GM21723 (cell line): ENCODE measurements around the gene ASIP.
"Not testable (repeated sequence)": the region's sequence is repeated elsewhere in the genome, so short reads cannot be mapped to it uniquely, and the experiment has no call there.

Source experiments
- ATAC-seq: cut with Tn5 transposase; IDR thresholded peaks from one replicate; pipeline ENCODE4 v1.9.1; 2021; ENCODE audit warnings: mild to moderate bottlenecking, moderate library complexity; ENCODE audit not compliant: unreplicated experiment

The ASIP gene, protein sequence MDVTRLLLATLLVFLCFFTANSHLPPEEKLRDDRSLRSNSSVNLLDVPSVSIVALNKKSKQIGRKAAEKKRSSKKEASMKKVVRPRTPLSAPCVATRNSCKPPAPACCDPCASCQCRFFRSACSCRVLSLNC

DNA sequence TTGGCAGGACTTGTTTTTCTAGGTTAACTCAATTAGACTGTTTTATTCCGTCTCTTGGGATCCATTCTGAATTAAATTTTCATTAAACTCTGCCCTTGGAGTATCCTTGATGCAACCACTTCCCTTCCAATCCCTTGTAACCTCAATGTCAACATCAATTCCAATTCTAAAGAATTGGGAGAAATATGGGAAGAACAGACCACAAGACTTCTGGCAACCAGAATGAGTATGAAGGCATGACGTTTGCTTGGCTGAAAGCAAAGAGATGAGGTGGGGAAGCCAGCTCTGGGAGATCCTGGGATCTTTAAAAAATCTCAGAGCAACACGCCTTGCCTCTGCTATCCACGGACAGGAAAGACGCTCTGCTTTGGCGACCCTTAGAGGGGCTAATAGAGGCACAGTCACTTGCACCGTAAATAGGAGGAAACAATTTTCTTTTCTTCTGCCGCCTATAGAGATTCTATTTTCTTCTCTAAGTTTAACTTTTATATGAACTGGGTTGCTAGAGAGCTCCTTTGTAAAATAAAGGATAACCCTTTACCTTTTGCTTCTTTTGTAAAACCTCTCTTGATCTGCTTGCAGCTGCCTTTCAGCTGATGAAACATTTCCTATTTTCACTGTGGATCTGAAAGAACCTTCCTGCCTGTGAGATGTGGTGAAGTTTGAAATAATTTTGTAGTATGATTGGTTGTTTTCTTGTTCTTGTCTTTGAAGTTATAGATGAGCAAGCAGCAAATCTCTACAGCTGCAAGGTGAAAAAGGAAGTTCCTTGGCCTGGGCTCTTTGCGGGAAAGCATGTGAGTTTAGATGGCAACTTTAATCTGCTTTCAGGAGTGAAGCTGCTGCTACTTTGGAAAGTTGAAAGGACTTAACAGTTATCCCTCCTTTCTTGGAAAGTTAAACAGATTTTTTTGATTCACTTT lies at the start of gene ASIP:
ASIP (plus strand) TSS at position 731 of the 923 bp plus-strand sequence. CDS start 18,952 bp downstream, outside the sequence.
- no peak for ATAC-seq

DNA sequence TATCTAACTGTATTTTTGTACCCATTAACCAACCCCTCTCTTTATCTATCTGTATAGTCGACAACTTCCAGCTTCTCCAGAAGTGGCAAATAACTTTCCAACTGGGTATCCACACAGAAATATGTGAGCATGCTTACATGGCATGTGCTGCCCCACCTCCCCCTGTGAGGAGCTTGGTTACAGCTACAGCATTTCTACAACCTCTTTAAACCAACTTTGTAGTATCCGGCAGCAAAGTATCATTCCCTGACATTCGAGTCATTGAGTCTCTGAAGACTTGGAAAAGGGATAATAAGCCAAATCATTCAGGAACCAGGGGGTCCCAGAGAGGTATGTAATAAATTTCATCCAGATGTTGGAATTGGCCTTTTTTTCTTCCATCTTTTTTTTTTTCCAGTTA lies 48.2 kb upstream of the ASIP start:
- no peak for ATAC-seq

DNA sequence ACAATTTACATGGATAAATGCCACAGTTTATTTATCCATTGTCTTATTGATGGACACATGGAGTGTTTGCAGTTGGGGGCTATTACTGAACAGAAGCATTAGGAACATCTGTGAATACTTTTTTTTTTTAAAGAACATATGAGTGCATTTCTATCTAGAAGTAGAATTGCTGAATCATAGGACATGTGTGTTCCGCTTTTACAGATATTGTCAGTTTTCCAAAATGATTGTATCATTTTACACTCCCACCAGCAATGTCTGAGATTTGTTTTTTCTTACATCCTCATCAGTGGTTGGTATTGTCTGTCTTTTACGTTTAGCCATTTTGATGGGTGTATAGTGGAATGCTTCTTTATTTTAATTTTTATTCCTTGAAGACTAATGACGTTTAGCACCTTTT lies 42.0 kb upstream of the ASIP start:
- no peak for ATAC-seq

DNA sequence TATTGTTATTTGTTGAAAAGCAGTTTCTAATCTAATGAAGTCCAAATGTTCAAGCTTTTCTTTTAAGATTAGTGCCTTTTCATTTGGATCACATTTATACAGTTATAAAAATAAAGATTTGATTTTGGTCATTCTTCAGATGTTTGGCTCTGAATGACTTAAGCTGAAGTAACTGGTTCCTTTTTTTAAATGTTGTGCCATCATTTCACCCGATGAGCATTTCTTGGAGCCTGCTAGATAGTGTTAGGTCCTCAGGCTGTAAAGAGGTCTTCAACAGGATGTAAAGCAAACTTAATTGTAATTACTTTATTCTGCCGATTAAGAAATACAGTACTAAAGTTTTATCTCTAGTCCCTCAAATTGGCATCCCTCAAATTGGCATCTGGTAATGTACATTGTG lies 41.2 kb upstream of the ASIP start:
- no peak for ATAC-seq

DNA sequence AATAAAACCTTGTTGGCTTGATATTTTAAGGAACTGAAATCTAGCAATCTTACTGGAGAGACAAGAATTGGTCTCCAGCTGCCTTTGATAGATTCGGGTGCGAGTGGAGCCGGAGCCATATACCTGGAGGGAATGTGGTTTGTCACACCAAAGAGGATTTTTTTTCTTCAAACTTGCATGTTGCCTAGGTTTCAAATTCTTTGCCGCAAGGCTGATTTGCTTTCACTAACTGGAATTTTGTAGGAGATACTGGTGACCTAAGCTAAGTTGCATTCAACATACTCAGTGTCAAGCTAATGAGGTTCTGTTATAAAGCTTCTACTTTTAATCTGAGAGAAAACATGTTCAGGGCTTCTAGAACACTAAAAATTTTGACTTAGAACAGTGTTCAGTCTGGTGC lies 39.7 kb upstream of the ASIP start:
- no peak for ATAC-seq

DNA sequence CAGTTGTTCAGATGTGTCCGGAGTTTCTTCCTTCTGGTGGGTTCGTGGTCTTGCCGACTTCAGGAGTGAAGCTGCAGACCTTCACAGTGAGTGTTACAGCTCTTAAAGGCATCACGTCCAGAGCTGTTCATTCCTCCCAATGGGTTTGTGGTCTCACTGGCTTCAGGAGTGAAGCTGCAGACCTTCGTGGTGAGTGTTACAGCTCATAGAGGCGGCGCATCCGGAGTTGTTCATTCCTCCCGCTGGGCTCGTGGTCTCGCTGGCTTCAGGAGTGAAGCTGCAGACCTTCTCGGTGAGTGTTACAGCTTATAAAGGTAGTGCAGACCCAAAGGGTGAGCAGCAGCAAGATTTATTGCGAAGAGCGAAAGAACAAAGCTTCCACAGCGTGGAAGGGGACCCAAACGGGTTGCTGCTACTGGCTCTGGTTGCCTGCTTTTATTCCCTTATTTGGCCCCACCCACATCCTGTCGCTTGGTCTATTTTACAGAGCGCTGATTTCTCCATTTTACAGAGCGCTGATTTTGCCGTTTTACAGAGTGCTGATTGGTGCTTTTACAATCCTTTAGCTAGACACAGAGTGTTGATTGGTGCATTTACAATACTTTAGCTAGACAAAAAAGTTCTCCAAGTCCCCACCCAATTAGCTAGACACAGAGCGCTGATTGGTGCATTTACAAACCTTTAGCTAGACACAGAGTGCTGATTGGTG lies 35.9 kb upstream of the ASIP start:
- ATAC-seq, result not testable (repeated sequence)

DNA sequence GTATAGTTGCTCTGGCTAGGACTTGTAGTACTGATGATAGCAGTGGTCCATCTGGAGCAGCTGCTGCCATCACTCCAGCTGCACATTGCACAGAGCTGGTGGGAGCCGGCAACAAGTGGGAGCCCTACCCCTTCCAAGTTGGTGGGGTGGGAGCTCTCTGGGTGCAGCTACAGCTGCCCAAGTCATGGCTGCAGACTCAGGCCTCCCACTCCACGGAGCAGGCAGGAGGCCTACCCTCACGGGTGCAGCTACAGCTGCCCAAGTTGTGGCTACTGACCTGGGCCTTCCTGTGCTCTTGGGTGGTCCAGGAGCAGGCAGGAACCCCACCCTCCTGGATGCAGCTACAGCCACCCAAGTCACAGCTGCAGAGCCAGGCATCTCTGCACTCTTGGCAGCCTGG lies 32.1 kb upstream of the ASIP start:
- no peak for ATAC-seq

DNA sequence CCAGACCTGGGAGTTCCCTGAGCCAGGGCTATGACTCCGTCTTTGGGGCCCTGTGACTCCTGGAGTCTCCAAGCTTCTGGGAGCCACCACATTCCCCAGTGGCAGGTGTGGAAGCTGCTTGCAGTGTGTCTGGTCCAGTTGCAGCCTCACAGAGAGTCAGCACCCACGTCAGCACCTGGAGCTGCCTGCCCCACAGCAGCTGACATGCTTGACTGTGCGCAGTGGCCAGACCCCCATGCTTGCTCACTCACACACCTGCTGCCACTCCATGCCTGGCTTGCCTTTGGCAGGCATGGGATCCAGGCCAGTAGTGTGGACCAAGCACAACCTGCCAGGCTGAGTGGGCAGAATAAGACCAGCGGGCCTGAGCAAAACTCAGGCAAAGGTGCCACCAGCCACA lies 31.0 kb upstream of the ASIP start:
- ATAC-seq, result no peak

DNA sequence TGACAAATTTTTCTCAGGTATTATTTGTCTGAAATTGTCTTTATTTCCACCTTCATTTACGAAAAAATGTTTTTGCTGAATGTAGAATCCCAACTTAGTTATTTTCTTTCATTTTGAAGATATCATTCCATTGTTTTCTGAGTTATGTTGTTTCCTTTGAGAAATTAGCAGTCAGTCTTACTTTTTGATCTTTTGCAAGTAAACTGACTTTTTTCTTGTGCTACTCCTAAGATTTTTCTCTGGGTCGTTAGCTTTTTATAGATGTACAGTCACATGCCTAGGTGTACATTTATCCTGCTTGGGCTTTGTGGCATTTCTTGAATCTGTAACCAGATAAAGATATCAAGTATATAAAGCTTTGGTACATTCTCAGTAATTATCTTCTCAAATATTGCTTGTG lies 29.6 kb upstream of the ASIP start:
- ATAC-seq, result no peak

DNA sequence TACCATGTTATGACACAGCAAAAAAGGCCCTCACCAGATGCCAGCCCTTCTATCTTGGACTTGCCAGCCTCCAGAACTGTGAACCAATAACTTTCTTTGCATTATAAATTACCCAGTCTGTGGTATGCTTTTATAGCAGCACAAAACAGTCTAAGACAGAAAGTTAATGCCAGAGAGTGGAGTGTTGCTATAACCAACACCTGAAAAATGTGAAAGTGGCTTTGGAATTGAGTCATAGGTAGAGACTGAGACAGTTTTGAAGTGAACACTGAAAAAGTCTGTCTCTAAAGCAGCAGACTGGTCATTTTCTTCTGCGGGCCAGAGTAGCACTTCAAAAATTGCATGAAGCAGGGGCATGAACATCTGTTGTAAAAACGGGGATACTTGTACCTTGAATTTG lies 28.0 kb upstream of the ASIP start:
- ATAC-seq, result no peak

DNA sequence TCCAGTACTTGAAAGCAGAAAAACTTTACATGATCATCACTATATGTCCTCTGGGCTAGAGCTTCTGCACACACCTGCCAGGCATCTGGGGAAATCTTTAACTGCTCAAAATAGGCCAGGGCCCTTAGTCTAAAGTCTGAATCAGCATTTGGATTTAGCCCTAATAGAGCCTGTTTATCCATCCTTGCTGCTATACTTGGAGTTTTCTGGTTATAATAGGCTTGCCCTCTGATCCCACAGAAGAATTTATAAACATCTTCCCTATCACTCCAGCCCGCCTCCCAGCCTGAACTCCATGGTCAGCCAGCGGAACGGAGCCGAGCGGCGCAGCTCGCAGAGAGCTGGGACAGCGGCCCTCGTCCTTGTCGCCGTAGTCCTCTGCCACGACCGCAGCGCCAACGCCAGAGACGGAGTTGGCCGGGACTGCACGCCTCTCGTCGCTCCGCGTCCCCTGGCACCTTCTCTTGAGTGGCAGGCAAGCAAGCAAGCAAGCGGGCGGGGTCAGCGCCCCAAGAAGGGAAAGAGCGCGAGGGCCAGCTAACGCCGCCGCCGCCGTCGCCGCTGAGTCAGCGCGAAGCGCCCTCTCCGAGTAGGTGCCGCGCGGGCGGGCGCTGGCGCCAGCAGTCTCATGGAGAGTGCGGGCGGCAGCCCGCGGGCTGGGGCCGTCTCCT lies 25.4 kb upstream of the ASIP start:
- no peak for ATAC-seq

DNA sequence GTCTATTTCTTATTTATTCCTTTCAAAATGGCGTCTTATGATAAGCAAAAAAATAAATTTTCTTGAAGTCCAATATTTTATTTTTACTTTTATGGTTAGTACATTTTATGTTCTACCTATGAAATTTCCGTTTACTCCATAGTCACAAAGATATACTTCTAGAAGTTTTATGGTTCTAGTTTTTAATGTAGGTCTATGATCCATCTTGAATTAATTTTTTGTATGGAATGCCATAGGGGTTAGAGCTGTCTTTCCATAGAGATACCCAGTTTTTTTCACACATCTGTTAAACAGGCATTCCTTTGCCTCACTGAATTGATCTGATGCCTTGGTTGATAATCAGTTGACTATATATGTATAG lies 24.9 kb upstream of the ASIP start:
- ATAC-seq, result no peak

DNA sequence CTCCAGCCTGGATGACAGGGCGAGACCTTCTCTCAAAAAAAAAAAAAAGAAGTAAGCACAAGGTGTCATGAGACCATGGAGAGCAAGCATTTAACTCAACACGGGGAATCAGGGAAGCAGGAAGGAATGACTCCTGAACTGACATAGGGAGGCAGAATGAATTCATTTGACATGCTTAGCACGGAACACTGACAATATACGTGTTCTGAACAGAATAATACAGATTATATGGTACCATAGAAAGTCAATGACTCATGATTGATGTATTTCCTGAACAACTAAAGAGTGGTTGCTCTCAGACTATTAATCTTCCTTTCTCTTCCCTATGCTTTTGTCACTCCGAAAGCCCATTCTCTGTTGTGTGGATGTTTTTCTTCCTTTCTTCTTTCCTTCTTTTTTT lies 20.7 kb upstream of the ASIP start:
- no peak for ATAC-seq

DNA sequence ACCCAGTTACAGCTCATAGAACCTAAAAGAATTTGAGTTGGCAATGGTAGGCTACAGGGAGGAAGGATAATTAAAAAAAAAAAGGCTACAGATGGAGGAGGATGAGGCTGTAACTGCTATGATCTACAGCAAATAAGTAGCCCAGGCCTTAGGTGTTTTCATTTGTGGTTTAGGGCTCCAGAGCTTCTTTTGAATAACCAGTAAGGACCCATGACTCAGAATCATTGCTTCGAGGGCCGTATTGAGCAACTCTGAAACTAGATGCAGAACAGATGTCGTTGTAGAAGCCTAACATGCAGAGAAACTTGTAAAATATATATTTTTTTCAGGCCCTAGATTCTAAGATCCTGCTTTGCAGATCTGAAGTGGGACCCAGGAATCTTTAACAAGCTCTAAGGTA lies 19.0 kb upstream of the ASIP start:
- ATAC-seq, result no peak

DNA sequence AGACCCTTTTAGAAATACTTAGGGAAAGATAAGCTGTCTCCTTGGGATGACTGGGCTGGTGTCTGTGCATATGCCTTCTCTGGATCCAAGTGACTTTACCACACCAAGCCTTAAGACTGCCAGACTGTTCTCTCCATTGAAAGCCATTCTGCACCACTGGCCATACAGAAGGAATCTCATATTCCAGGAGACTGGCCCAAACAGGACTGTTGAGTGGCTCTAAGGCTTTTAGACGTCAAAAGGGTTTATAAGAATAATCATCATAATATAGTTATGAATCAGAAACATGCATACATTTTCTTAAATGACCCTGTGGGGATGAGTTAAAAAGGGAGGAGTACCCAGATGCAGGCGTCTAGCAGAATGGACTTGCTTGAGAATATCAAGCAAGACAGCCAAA lies 17.0 kb upstream of the ASIP start:
- not testable (repeated sequence) for ATAC-seq

DNA sequence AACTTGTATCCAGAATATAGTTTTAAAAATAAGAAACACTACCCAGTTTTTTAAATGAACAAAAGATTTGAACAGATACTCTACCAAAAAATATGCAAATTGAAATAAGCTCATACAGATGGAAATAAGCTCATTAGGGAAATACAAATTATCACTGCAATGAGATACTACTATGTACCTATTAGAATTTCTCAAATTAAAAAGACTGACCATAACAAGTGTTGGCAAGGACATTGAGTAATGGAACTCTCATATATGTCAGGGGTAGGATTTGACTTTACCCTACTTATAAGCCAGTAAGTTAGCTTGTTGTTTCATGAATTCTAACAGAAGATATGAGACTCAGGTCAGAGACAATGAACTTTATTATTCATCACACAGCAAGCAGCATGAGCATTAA lies 9.6 kb upstream of the ASIP start:
- ATAC-seq, result no peak

DNA sequence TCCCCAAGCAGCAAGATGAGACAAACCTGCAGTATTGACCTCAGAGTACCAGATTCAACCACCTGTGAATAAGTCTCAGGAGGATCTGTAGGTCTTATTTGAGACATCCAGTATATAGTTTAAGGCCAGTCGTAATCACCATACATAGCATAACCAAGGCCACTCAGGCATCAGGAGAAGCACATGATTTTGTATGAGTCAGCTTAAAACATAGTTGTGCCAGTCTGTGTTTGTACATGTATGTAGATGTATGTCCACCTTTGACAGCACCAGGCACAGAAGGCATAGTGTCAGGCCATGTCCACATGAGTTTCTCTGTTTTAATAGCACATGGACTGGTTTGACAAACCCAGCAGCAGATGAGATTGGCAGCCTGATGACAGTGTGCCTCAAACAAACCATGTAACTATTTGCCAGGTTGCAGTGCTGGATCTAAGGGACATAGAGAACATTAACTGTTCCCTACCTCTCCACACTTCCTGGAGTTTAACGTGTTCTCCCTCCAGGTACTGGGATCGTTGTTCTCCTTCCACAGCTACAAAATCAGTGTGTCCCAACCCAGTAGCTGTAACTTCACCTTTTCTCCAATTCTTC lies 8.6 kb upstream of the ASIP start:
- no peak for ATAC-seq

DNA sequence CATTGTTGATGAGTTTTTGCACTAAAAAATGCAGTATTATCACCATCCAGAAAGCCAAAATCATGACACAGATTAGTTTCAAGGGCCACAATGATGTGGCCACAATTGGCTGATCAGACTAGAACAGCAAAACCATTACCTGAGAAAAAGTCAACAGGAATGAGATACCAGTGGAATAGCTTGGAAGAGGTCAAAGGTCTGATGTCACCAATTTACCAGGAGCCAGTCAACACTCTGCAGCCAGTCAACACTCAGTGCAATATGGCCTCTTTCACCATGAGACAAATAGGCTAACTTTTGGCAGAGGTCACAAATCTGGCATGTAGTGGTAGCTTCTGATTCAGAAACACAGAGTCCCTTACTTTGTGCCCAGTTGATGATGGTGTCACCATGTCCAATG lies 7.5 kb upstream of the ASIP start:
- no peak for ATAC-seq

DNA sequence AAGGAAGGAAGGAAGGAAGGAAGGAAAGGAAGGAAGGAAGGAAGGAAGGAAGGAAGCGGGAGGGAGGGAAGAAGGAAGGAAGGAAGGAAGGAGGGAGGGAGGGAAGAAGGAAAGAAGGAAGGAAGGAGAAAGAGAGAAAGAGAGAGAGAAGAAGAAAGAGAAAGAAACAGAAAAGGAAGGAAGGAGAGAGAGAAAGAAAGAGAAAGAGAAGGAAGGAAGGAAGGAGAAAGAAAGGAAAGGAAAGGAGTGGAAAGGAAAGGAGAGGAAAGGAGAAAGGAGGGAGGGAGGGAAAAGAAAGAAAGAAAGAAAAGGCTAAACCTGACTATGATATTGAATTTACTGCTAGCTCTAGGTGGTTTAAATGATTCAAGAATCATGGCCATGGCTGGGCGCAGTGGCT lies 5.3 kb upstream of the ASIP start:
- no peak for ATAC-seq

DNA sequence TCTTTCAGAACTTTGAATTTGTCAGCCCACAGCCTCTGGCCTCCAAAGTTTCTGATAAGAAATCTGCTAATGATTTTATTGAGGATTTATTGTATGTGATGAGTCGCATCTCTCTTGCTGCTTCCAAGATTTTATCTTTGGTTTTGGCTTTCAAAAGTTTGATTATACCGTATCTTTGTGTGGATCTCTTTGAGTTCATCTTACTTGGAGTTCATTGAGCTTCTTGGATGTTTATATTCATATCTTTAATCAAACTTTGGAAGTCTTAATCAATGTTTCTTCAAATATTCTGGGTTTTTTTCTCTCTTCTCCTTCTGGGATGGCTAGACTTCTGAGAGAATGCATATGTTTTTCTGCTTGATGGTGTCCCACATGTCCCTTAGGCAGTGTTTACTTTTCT lies 3.3 kb upstream of the ASIP start:
- ATAC-seq, result no peak

DNA sequence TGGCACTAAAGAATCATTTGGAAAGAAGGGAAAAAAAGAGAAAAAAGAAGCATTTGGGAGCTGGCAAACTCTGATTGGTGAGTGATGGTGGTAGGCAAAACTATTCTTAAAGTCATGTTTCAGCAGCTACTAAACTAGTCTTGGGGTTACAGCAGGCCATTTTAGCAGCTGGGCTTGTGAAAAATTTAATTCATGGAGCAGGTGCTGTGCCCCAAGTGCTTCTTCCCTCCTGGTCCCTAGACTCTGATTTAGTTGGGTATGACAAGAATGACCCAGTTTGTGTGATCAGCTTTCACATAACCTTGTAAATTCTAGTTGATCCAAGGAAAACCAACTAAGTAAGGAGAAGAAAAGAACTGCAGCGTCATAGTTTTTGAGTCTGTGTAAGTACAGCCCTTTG lies 1.1 kb upstream of the ASIP start:
- no peak for ATAC-seq
